Neural cell (in vitro differentiated cells): ENCODE results near the gene JAKMIP3.

ENCODE experiments used
- EP300 ChIP-seq: fragments of 450-650 bp; conservative IDR thresholded peaks from 2 replicates; pipeline ENCODE4 v1.6.1; 2014; ENCODE audit warnings: antibody characterized with exemption, mild to moderate bottlenecking, moderate library complexity; ENCODE audit not compliant: poor library complexity, severe bottlenecking
- EZH2 ChIP-seq: fragments of 200-600, 300-800 bp; shearing (Covaris generic), sonication (generic); IDR thresholded peaks from 2 replicates; pipeline ENCODE4 v1.6.1; 2014; ENCODE audit warnings: antibody characterized with exemption, low read length, borderline replicate concordance, mild to moderate bottlenecking; ENCODE audit not compliant: insufficient read depth, poor library complexity, severe bottlenecking
- POLR2AphosphoS5 ChIP-seq: IDR thresholded peaks from 2 replicates; pipeline ENCODE4 v1.6.1; 2012
- RAD21 ChIP-seq: fragments of 450-650 bp; conservative IDR thresholded peaks from 2 replicates; pipeline ENCODE4 v1.6.1; 2014; ENCODE audit warnings: antibody characterized with exemption, mild to moderate bottlenecking, moderate library complexity
- SMC3 ChIP-seq: fragments of 450-650 bp; conservative IDR thresholded peaks from 2 replicates; pipeline ENCODE4 v1.6.1; 2014; ENCODE audit warnings: antibody characterized with exemption, mild to moderate bottlenecking, moderate library complexity; ENCODE audit not compliant: poor library complexity
- TAF1 ChIP-seq: IDR thresholded peaks from 2 replicates; pipeline ENCODE4 v1.6.1; 2012; ENCODE audit warnings: low read depth
- TF ChIP-seq, protein P1 (sequence below): fragments of 450-650 bp; IDR thresholded peaks from 2 replicates; pipeline ENCODE4 v1.5.1; 2014; ENCODE audit warnings: antibody characterized with exemption, mild to moderate bottlenecking, moderate library complexity; ENCODE audit not compliant: poor library complexity, severe bottlenecking
- TF ChIP-seq, protein P2 (sequence below): IDR thresholded peaks from 2 replicates; pipeline ENCODE4 v1.6.1; 2012; ENCODE audit warnings: borderline replicate concordance

DNA sequence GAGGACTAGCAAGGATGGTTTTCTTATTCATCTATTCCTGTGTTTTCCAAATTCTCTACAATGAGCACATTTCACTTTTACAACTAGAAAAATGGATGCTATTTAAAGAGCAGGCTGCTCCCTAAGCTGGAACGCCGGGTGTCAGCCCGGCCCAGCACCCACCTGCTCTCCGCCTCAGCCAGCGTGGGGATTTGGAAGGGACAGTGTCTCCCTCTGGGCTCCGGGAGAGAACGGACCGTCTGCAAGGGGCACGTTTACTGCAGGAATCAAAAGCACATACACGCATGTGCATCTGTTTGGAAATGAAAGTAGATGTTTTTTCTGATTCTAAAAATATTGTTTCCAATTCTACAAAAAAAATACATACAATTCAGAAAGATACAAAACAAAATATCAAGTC is 2.3 kb upstream of the JAKMIP3 start:
- TF ChIP-seq, protein P1, sequence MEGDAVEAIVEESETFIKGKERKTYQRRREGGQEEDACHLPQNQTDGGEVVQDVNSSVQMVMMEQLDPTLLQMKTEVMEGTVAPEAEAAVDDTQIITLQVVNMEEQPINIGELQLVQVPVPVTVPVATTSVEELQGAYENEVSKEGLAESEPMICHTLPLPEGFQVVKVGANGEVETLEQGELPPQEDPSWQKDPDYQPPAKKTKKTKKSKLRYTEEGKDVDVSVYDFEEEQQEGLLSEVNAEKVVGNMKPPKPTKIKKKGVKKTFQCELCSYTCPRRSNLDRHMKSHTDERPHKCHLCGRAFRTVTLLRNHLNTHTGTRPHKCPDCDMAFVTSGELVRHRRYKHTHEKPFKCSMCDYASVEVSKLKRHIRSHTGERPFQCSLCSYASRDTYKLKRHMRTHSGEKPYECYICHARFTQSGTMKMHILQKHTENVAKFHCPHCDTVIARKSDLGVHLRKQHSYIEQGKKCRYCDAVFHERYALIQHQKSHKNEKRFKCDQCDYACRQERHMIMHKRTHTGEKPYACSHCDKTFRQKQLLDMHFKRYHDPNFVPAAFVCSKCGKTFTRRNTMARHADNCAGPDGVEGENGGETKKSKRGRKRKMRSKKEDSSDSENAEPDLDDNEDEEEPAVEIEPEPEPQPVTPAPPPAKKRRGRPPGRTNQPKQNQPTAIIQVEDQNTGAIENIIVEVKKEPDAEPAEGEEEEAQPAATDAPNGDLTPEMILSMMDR: no peak
- TF ChIP-seq POLR2AphosphoS5 (no peak), SMC3 (no peak), EP300 (no peak), TAF1 (no peak), RAD21 (no peak), EZH2 (no peak)
- TF ChIP-seq, protein P2, sequence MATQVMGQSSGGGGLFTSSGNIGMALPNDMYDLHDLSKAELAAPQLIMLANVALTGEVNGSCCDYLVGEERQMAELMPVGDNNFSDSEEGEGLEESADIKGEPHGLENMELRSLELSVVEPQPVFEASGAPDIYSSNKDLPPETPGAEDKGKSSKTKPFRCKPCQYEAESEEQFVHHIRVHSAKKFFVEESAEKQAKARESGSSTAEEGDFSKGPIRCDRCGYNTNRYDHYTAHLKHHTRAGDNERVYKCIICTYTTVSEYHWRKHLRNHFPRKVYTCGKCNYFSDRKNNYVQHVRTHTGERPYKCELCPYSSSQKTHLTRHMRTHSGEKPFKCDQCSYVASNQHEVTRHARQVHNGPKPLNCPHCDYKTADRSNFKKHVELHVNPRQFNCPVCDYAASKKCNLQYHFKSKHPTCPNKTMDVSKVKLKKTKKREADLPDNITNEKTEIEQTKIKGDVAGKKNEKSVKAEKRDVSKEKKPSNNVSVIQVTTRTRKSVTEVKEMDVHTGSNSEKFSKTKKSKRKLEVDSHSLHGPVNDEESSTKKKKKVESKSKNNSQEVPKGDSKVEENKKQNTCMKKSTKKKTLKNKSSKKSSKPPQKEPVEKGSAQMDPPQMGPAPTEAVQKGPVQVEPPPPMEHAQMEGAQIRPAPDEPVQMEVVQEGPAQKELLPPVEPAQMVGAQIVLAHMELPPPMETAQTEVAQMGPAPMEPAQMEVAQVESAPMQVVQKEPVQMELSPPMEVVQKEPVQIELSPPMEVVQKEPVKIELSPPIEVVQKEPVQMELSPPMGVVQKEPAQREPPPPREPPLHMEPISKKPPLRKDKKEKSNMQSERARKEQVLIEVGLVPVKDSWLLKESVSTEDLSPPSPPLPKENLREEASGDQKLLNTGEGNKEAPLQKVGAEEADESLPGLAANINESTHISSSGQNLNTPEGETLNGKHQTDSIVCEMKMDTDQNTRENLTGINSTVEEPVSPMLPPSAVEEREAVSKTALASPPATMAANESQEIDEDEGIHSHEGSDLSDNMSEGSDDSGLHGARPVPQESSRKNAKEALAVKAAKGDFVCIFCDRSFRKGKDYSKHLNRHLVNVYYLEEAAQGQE: no peak
